H1 (cell line): ENCODE data around the gene KIF1C. TPM values are rescaled to one million over a fixed set of nuclear protein-coding genes. Genes with fewer than 3 reads are reported as not detected.

Source experiments
- CTCF ChIA-PET: fragments of 300-600 bp; sonication (Branson Sonifier 250); formaldehyde crosslinking; loops from one replicate; lab custom pipeline; 2021; ENCODE audit not compliant: partially characterized antibody; lab: Charles Lee
- POLR2A ChIA-PET: fragments of 300-600 bp; sonication (Branson Sonifier 250); formaldehyde crosslinking; loops from one replicate; lab custom pipeline; 2021; ENCODE audit warnings: inconsistent platforms; ENCODE audit not compliant: partially characterized antibody; lab: Charles Lee
- DNase-seq, 2 experiments: peaks; one replicate each; pipeline versions ENCODE4 v3.0.0 to v3.0.0-alpha.2; 2010 to 2022; ENCODE audit warnings: low spot score in 2 of 2, low read depth in 1 of 2, mixed read lengths in 1 of 2
- FAIRE-seq: peaks from 2 replicates; lab custom pipeline; 2011; peaks lifted over from hg19 to GRCh38; lab: Jason Lieb, UNC
- H2AFZ ChIP-seq: 2 replicates; pipeline ENCODE4 v1.8.1; 2012; ENCODE audit warnings: low read length, inconsistent platforms
- H2AK5ac ChIP-seq: 2 replicates; pipeline ENCODE4 v1.6.1; 2013; ENCODE audit warnings: low read depth, low read length
- H2BK120ac ChIP-seq: replicated peaks from 2 replicates; pipeline ENCODE3; 2013; ENCODE audit warnings: low read depth, low read length, inconsistent platforms
- H2BK12ac ChIP-seq: 2 replicates; pipeline ENCODE4 v1.6.1; 2013; ENCODE audit warnings: low read depth, low read length
- H2BK15ac ChIP-seq: 2 replicates; pipeline ENCODE4 v1.6.1; 2013; ENCODE audit warnings: low read length
- H2BK20ac ChIP-seq: 2 replicates; pipeline ENCODE4 v1.6.1; 2013; ENCODE audit warnings: low read length
- H2BK5ac ChIP-seq: 2 replicates; pipeline ENCODE4 v1.6.1; 2013; ENCODE audit warnings: low read depth, low read length
- H3K14ac ChIP-seq: 2 replicates; pipeline ENCODE4 v1.6.1; 2013; ENCODE audit warnings: inconsistent platforms; ENCODE audit not compliant: insufficient read length
- H3K18ac ChIP-seq: 2 replicates; pipeline ENCODE4 v1.6.1; 2013; ENCODE audit warnings: low read length; ENCODE audit errors: extremely low read depth
- H3K23ac ChIP-seq: 2 replicates; pipeline ENCODE4 v1.6.1; 2013; ENCODE audit warnings: inconsistent platforms; ENCODE audit not compliant: insufficient read length
- H3K23me2 ChIP-seq: 2 replicates; pipeline ENCODE4 v1.6.1; 2013; ENCODE audit warnings: low read depth, low read length
- H3K27ac ChIP-seq: 2 replicates; pipeline ENCODE4 v1.6.1; 2011; ENCODE audit warnings: low read depth, low read length, inconsistent platforms
- H3K27me3 ChIP-seq, 4 experiments: replicated peaks in 1 of 4; 1 replicate in 1 of 4; 2 replicates in 3 of 4; pipeline versions ENCODE4 v1.6.1 to v1.8.1; 2011 to 2013; ENCODE audit warnings: low read length in 3 of 4, mild to moderate bottlenecking in 3 of 4, inconsistent platforms in 2 of 4, mixed read lengths in 2 of 4, moderate library complexity in 1 of 4; ENCODE audit not compliant: control insufficient read depth in 3 of 4, insufficient read depth in 3 of 4; ENCODE audit errors: extremely low read depth in 1 of 4
- H3K36me3 ChIP-seq, 4 experiments: 2 replicates each; pipeline versions ENCODE4 v1.6.1 to v1.8.1; 2011 to 2013; ENCODE audit warnings: mild to moderate bottlenecking in 4 of 4, low read length in 3 of 4, moderate library complexity in 2 of 4, control low read depth in 1 of 4, inconsistent platforms in 1 of 4; ENCODE audit not compliant: insufficient read depth in 4 of 4, control insufficient read depth in 2 of 4
- H3K4ac ChIP-seq: replicated peaks from 2 replicates; pipeline ENCODE3; 2013; ENCODE audit warnings: low read length, low read depth, mixed read lengths, inconsistent platforms; ENCODE audit not compliant: insufficient read length
- H3K4me1 ChIP-seq, 4 experiments: replicated peaks in 1 of 4; 1 replicate in 1 of 4; 2 replicates in 3 of 4; pipeline versions ENCODE4 v1.6.1 to v1.8.1; 2011 to 2013; ENCODE audit warnings: low read length in 3 of 4, inconsistent platforms in 2 of 4, mixed read lengths in 1 of 4; ENCODE audit not compliant: insufficient read depth in 4 of 4, control insufficient read depth in 3 of 4
- H3K4me2 ChIP-seq, 2 experiments: 2 replicates each; pipeline versions ENCODE4 v1.6.1 to v1.8.1; 2011 to 2013; ENCODE audit warnings: low read depth in 2 of 2, low read length in 2 of 2, control low read depth in 1 of 2, inconsistent platforms in 1 of 2, mild to moderate bottlenecking in 1 of 2; ENCODE audit not compliant: insufficient read depth in 1 of 2
- H3K4me3 ChIP-seq, 4 experiments: fragments of 200-600, 300-600 bp in 1 of 4; sonication (generic), shearing (Covaris generic), sonication (Bioruptor Twin) in 1 of 4; 2 replicates each; pipeline versions ENCODE4 v1.5.1 to v1.8.1; 2011 to 2016; ENCODE audit warnings: low read length in 4 of 4, low read depth in 3 of 4, control low read depth in 2 of 4, inconsistent platforms in 2 of 4, mild to moderate bottlenecking in 2 of 4, mixed read lengths in 1 of 4, moderate library complexity in 1 of 4; ENCODE audit not compliant: insufficient read depth in 2 of 4; ENCODE audit errors: extremely low read depth in 1 of 4
- H3K56ac ChIP-seq: replicated peaks from 2 replicates; pipeline ENCODE3; 2013; ENCODE audit warnings: low read depth, mild to moderate bottlenecking, mixed read lengths, low read length, inconsistent platforms; ENCODE audit not compliant: insufficient read length
- H3K79me1 ChIP-seq: 2 replicates; pipeline ENCODE4 v1.6.1; 2013; ENCODE audit warnings: low read depth, low read length, control low read depth
- H3K79me2 ChIP-seq, 2 experiments: 2 replicates each; pipeline versions ENCODE4 v1.6.1 to v1.8.1; 2012 to 2013; ENCODE audit warnings: low read length in 2 of 2, mild to moderate bottlenecking in 2 of 2, inconsistent platforms in 1 of 2; ENCODE audit not compliant: insufficient read depth in 2 of 2, control insufficient read depth in 1 of 2
- H3K9ac ChIP-seq, 4 experiments: replicated peaks in 1 of 4; 1 replicate in 1 of 4; 2 replicates in 3 of 4; pipeline versions ENCODE4 v1.6.1 to v1.8.1; 2011 to 2013; ENCODE audit warnings: low read depth in 3 of 4, low read length in 3 of 4, control low read depth in 2 of 4, mild to moderate bottlenecking in 2 of 4, moderate library complexity in 2 of 4, inconsistent platforms in 1 of 4; ENCODE audit errors: extremely low read depth in 1 of 4
- H3K9me3 ChIP-seq, 2 experiments: 2 replicates each; pipeline versions ENCODE4 v1.6.1 to v1.8.1; 2012 to 2013; ENCODE audit warnings: mild to moderate bottlenecking in 2 of 2, moderate library complexity in 2 of 2, control low read depth in 1 of 2, inconsistent platforms in 1 of 2, low read depth in 1 of 2, low read length in 1 of 2, mixed read lengths in 1 of 2; ENCODE audit not compliant: insufficient read depth in 2 of 2
- H4K20me1 ChIP-seq, 2 experiments: replicated peaks in 1 of 2; 2 replicates each; pipeline versions ENCODE3 to v1.8.1; 2011 to 2013; ENCODE audit warnings: inconsistent platforms in 2 of 2, low read length in 2 of 2, mild to moderate bottlenecking in 1 of 2; ENCODE audit not compliant: insufficient read depth in 2 of 2, control insufficient read depth in 1 of 2
- H4K5ac ChIP-seq: 2 replicates; pipeline ENCODE4 v1.6.1; 2013; ENCODE audit warnings: low read length, low read depth, mixed read lengths, inconsistent platforms; ENCODE audit not compliant: insufficient read length
- H4K8ac ChIP-seq: 2 replicates; pipeline ENCODE4 v1.8.0; 2013; ENCODE audit warnings: mild to moderate bottlenecking, moderate library complexity, low read length, inconsistent platforms; ENCODE audit not compliant: insufficient read depth; ENCODE audit errors: extremely low read depth
- H4K91ac ChIP-seq: replicated peaks from 2 replicates; pipeline ENCODE3; 2013; ENCODE audit warnings: low read length, mixed read lengths, inconsistent platforms; ENCODE audit not compliant: insufficient read length
- POU5F1 ChIP-seq: IDR thresholded peaks from 2 replicates; pipeline ENCODE4 v1.6.1; 2011; ENCODE audit warnings: low read depth, mild to moderate bottlenecking, low read length, moderate library complexity
- RFX5 ChIP-seq: IDR thresholded peaks from 2 replicates; pipeline ENCODE4 v1.6.1; 2011; ENCODE audit warnings: low read depth, low read length, improper control_type of control experiment, borderline replicate concordance
- RNF2 ChIP-seq: fragments of 200-900, 300-1000 bp; sonication (generic); IDR thresholded peaks from 2 replicates; pipeline ENCODE4 v1.7.1; 2016; ENCODE audit warnings: borderline replicate concordance, low read depth, mild to moderate bottlenecking, antibody characterized with exemption, low read length; ENCODE audit not compliant: poor library complexity, severe bottlenecking; ENCODE audit errors: missing control alignments
- WGBS, 2 experiments: shearing (Covaris generic) in 1 of 2; methylation state at CpG; one replicate each; pipeline versions ENCODE4 v1.1.6 to v1.1.7; 2013 to 2015; ENCODE audit warnings: low lambda C conversion rate in 2 of 2, mixed read lengths in 2 of 2, inconsistent platforms in 1 of 2, low coverage in 1 of 2, missing lambda C conversion rate in 1 of 2; ENCODE audit not compliant: insufficient replicate concordance in 2 of 2, insufficient coverage in 1 of 2, insufficient read length in 1 of 2; ENCODE audit errors: extremely low coverage in 1 of 2, missing lambda C conversion rate in 1 of 2; 5-methylcytosine and 5-hydroxymethylcytosine counted together
- polyA plus RNA-seq, 7 experiments: library from polyadenylated mRNA; depleted of rRNA in 3 of 7; stranded (reverse) in 5 of 7; unstranded in 2 of 7; fragments of >200 nt in 5 of 7; fragments of 200-250 nt in 2 of 7; gene quantifications; 1 replicate in 5 of 7; 2 replicates in 1 of 7; 4 replicates in 1 of 7; pipeline versions ENCODE4 v1.2.1 to v1.2.3, GENCODE V29; 2011 to 2013; ENCODE audit warnings: missing spikeins in 2 of 7, mixed read lengths in 2 of 7
- total RNA-seq: library from RNA; stranded (reverse); fragmentation: NEBNext Ultra II Directional; extraction: Animal tissue kit (Norgen Biotek cat#: 25700); gene quantifications from 2 replicates; pipeline ENCODE4 v1.2.1, GENCODE V29; 2021

KIF1C gene
- total and polyA plus RNA-seq, 2 of the 8 experiments (the other 6 are each of a cell fraction or from before 2014, with no cell fraction given), result 14.3 to 114 TPM

GRCh38 chr17:4970273-4970672 lies 27.5 kb upstream of the KIF1C start:
- Histone ChIP-seq H3K4ac (no peak overlapping the region), H3K4me1 (peaks cover 2 to 16% (median 9%) of the 10 kb centered on the region in 4 experiments), H3K18ac (no peak overlapping the region), H3K79me2 (peaks cover 0 to 15% of the 10 kb centered on the region in 2 experiments; a peak in 2 of 4 replicates), H4K8ac (no peak overlapping the region), H2BK15ac (no peak overlapping the region), H2AFZ (no peak overlapping the region), H3K56ac (no peak overlapping the region), H3K23me2 (peaks cover 19% of the 10 kb centered on the region; the same call in 1 of the 2 replicates), H4K5ac (no peak overlapping the region), H3K9me3 (no peaks in the 10 kb centered on the region), H3K79me1 (peaks cover 3% of the 10 kb centered on the region; the same call in 1 of the 2 replicates), H2BK5ac (no peak overlapping the region), H3K27me3 (peaks cover 0 to 27% (median 15%) of the 10 kb centered on the region in 4 experiments; a peak in 5 of 7 replicates), H3K14ac (no peak overlapping the region), H2BK20ac (no peak overlapping the region), H3K4me3 (no peak overlapping the region), H3K4me2 (no peak overlapping the region; a peak in 1 of 4 replicates), H4K91ac (no peak overlapping the region), H2AK5ac (0 out of 2 replicates have a peak overlapping the region, but pooled peaks have one; percentile 30), H3K27ac (no peak overlapping the region), H3K23ac (no peak overlapping the region), H3K36me3 (peaks cover 0 to 11% (median 0%) of the 10 kb centered on the region in 4 experiments; a peak in 1 of 8 replicates), H3K9ac (no peak overlapping the region), H2BK120ac (no peak overlapping the region), H2BK12ac (no peak overlapping the region), H4K20me1 (peaks cover 2 to 11% of the 10 kb centered on the region in 2 experiments)
- ChIA-PET POLR2A (interaction anchor here (1.0 to 32.4 kb wide), 5 partner anchors 8 to 108 kb away, joined by 3 to 987 read pairs (median 62); partner anchors contain the start of genes CAMTA2, ENO3, PFN1 and RNF167), CTCF (interaction anchor here (1.2 to 6.2 kb wide), 6 partner anchors 10 to 61 kb away, joined by 3 to 31 read pairs (median 13); partner anchors contain the start of gene CAMTA2)
- 97% methylated on average over 8 of the region's 8 CpGs; no CpG with 5 or more reads in 1 of the 2 experiments for WGBS, 2 experiments
- FAIRE-seq, result no peak
- no peak for DNase-seq
- no peak for TF ChIP-seq POU5F1
- no peak for TF ChIP-seq RNF2
- no peak for TF ChIP-seq RFX5
